GM21381 (cell line): Measurements from ENCODE around the gene UPK2.
A peak's percentile ranks its signal among the peaks of the same experiment; 100 is the strongest.

Experiments
- ATAC-seq: cut with Tn5 transposase; IDR thresholded peaks from one replicate; pipeline ENCODE4 v1.9.1; 2021; ENCODE audit warnings: mild to moderate bottlenecking, moderate library complexity; ENCODE audit not compliant: unreplicated experiment

The UPK2 gene

GRCh38 chr11:118917481-118918127, 38.5 kb upstream of the UPK2 start:
- no peak for ATAC-seq

GRCh38 chr11:118918128-118918685, 37.9 kb upstream of the UPK2 start:
- ATAC-seq, result no peak

GRCh38 chr11:118918686-118919280, 37.3 kb upstream of the UPK2 start:
- ATAC-seq, result no peak

GRCh38 chr11:118921121-118921928, 34.8 kb upstream of the UPK2 start:
- no peak for ATAC-seq

- no peak for ATAC-seq
These were observed 34.0 kb upstream of the UPK2 start for GRCh38 chr11:118921929-118922744.

GRCh38 chr11:118922745-118923627, 33.1 kb upstream of the UPK2 start:
- no peak for ATAC-seq

- no peak for ATAC-seq
These were observed 32.1 kb upstream of the UPK2 start for GRCh38 chr11:118923721-118924587.

GRCh38 chr11:118924591-118925585, 31.2 kb upstream of the UPK2 start:
- ATAC-seq, result no peak

GRCh38 chr11:118927554-118928100, 28.5 kb upstream of the UPK2 start:
- ATAC-seq, result no peak

GRCh38 chr11:118928101-118928869, 27.8 kb upstream of the UPK2 start:
- peak; percentile 36 for ATAC-seq

- no peak for ATAC-seq
These were observed 27.1 kb upstream of the UPK2 start for GRCh38 chr11:118928870-118929500.

GRCh38 chr11:118929501-118930093, 26.5 kb upstream of the UPK2 start:
- no peak for ATAC-seq

GRCh38 chr11:118930094-118930712, 25.9 kb upstream of the UPK2 start:
- no peak for ATAC-seq

- no peak for ATAC-seq
These were observed 24.5 kb upstream of the UPK2 start for GRCh38 chr11:118931571-118931970.

- no peak for ATAC-seq
These were observed 22.6 kb upstream of the UPK2 start for GRCh38 chr11:118933486-118933885.
